ENCODE measurements around the gene AVP. TPM values are rescaled to one million over a fixed set of nuclear protein-coding genes. Genes with fewer than 3 reads are reported as not detected.
"Not testable (repeated sequence)": the region's sequence is repeated elsewhere in the genome, so short reads cannot be mapped to it uniquely, and the experiment has no call there.

Gene AVP
- total RNA-seq, 1 experiment from 2014 or later, result not detected

GRCh38 chr20:3067139-3068014 lies 17.1 kb downstream of the AVP start:
- H2BK15ac ChIP-seq (ENCODE audit: low read depth, low read length), result no peak overlapping the region
- Mint-ChIP-seq H3K27ac (no peak overlapping the region; a peak in 1 of 7 replicates), H3K27me3 (ENCODE audit: low read depth) (peaks cover 23% of the 10 kb centered on the region), H3K4me3 (no peak overlapping the region), H3K4me1 (peaks cover 2% of the 10 kb centered on the region in 2 experiments), H3K9me3 (no peaks in the 10 kb centered on the region; a peak in 1 of 5 replicates), H3K36me3 (ENCODE audit: insufficient read depth in 1 of 3, low read depth in 3 of 3) (no peaks in the 10 kb centered on the region)
- no peaks in the 10 kb centered on the region for H3K79me2 ChIP-seq (ENCODE audit: insufficient read depth, low read length)
- H3K27me3 ChIP-seq (ENCODE audit: insufficient read depth, low read length), result peaks cover 2% of the 10 kb centered on the region; the same call in 1 of the 2 replicates
- no CpG with 5 or more reads among the region's 23 CpGs for WGBS (ENCODE audit: extremely low coverage, insufficient read length, low lambda C conversion rate)
- no peak overlapping the region for H3K56ac ChIP-seq (ENCODE audit: insufficient read length, low read depth, low read length)
- no peak overlapping the region for H2BK120ac ChIP-seq (ENCODE audit: low read depth, low read length, poor library complexity, severe bottlenecking)
- no peak overlapping the region for H4K8ac ChIP-seq (replicated peaks; ENCODE audit: insufficient read length, low read depth, low read length)
- H2AK5ac ChIP-seq (ENCODE audit: insufficient read length, low read length), result no peak overlapping the region
- TF ChIP-seq CTCF (conservative IDR thresholded peaks at IDR 0.05), result no peak
- no peak overlapping the region for H3K4ac ChIP-seq (ENCODE audit: low read depth, low read length)
- no peaks in the 10 kb centered on the region for H4K20me1 ChIP-seq (ENCODE audit: control insufficient read depth, insufficient read depth, insufficient read length)
- H3T11ph ChIP-seq (ENCODE audit: low read length), result no peak overlapping the region
- no peaks in the 10 kb centered on the region for H3K23me2 ChIP-seq (ENCODE audit: insufficient read length, low read depth, low read length, poor library complexity, severe bottlenecking)
- no peak overlapping the region for H3K14ac ChIP-seq (ENCODE audit: insufficient read depth, low read length)
- H3K9ac ChIP-seq (ENCODE audit: extremely low read depth, insufficient read length, low read length), result no peak overlapping the region
- no peak overlapping the region for H3K23ac ChIP-seq (ENCODE audit: insufficient read length, low read depth, low read length)
- H3K18ac ChIP-seq (ENCODE audit: insufficient read length, low read depth, low read length), result no peak overlapping the region
- H4K5ac ChIP-seq (ENCODE audit: insufficient read length, low read depth, low read length), result no peak overlapping the region
- no peak overlapping the region for H2BK5ac ChIP-seq (ENCODE audit: insufficient read length, low read length)
- no peaks in the 10 kb centered on the region for H3K4me1 ChIP-seq (ENCODE audit: insufficient read depth, low read length)
- no peak overlapping the region for H4K91ac ChIP-seq (ENCODE audit: insufficient read length, low read depth, low read length)
- no peaks in the 10 kb centered on the region for H3K79me1 ChIP-seq (ENCODE audit: insufficient read depth, low read depth, low read length, poor library complexity, severe bottlenecking)
- H3K9me3 ChIP-seq (ENCODE audit: control insufficient read depth, low read depth, low read length), result no peaks in the 10 kb centered on the region
- H2BK12ac ChIP-seq (ENCODE audit: insufficient read length, low read depth, low read length), result no peak overlapping the region
- no peak overlapping the region for H3K4me2 ChIP-seq (ENCODE audit: insufficient read depth, insufficient read length, low read length)
- H2BK20ac ChIP-seq (ENCODE audit: low read depth, low read length, poor library complexity, severe bottlenecking), result no peak overlapping the region
- DNase-seq, result no peak
- H2AFZ ChIP-seq (ENCODE audit: low read length), result no peak overlapping the region
- no peak overlapping the region for H3K27ac ChIP-seq (ENCODE audit: insufficient read length, low read depth, low read length)

DNA sequence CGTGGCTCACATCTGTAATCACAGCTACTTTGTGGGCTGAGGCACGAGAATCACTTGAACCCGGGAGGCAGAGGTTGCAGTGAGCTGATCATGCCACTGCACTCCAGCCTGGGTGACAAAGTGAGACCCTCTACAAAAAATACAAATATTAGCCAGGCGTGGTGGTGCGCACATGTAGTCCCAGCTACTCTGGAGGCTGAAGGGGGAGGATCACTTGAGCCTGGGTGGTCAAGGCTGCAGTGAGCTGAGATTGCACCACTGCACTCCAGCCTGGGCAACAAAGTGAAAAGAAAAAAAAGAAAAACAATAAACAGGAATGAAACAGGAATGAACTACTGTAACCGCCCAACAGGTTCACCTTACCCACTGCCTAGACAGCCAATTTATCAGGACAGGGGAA lies 20.4 kb downstream of the AVP start:
- H3K56ac ChIP-seq (ENCODE audit: insufficient read length, low read depth, low read length); H2BK15ac ChIP-seq (ENCODE audit: low read depth, low read length); H4K8ac ChIP-seq (replicated peaks; ENCODE audit: insufficient read length, low read depth, low read length); H3K4me2 ChIP-seq (ENCODE audit: insufficient read depth, insufficient read length, low read length); H3K9me3 Mint-ChIP-seq; H3K18ac ChIP-seq (ENCODE audit: insufficient read length, low read depth, low read length); H2BK120ac ChIP-seq (ENCODE audit: low read depth, low read length, poor library complexity, severe bottlenecking); H3K79me1 ChIP-seq (ENCODE audit: insufficient read depth, low read depth, low read length, poor library complexity, severe bottlenecking); H3K27ac Mint-ChIP-seq; H3K23ac ChIP-seq (ENCODE audit: insufficient read length, low read depth, low read length); H2AK5ac ChIP-seq (ENCODE audit: insufficient read length, low read length); H2BK12ac ChIP-seq (ENCODE audit: insufficient read length, low read depth, low read length); H3K4ac ChIP-seq (ENCODE audit: low read depth, low read length); H4K20me1 ChIP-seq (ENCODE audit: control insufficient read depth, insufficient read depth, insufficient read length); H3K9me3 ChIP-seq (ENCODE audit: control insufficient read depth, low read depth, low read length); H3K4me1 ChIP-seq (ENCODE audit: insufficient read depth, low read length); H3T11ph ChIP-seq (ENCODE audit: low read length); H3K14ac ChIP-seq (ENCODE audit: insufficient read depth, low read length); H2BK5ac ChIP-seq (ENCODE audit: insufficient read length, low read length); H4K5ac ChIP-seq (ENCODE audit: insufficient read length, low read depth, low read length); H4K91ac ChIP-seq (ENCODE audit: insufficient read length, low read depth, low read length); H3K9ac ChIP-seq (ENCODE audit: extremely low read depth, insufficient read length, low read length); H3K36me3 Mint-ChIP-seq (ENCODE audit: insufficient read depth in 1 of 3, low read depth in 3 of 3); H2AFZ ChIP-seq (ENCODE audit: low read length); H3K27me3 ChIP-seq (ENCODE audit: insufficient read depth, low read length); H3K4me1 Mint-ChIP-seq; DNase-seq; H3K79me2 ChIP-seq (ENCODE audit: insufficient read depth, low read length); H3K27ac ChIP-seq (ENCODE audit: insufficient read length, low read depth, low read length); H2BK20ac ChIP-seq (ENCODE audit: low read depth, low read length, poor library complexity, severe bottlenecking); H3K23me2 ChIP-seq (ENCODE audit: insufficient read length, low read depth, low read length, poor library complexity, severe bottlenecking); H3K27me3 Mint-ChIP-seq (ENCODE audit: low read depth); H3K4me3 Mint-ChIP-seq: not testable (repeated sequence)
- no CpG with 5 or more reads among the region's 6 CpGs for WGBS (ENCODE audit: extremely low coverage, insufficient read length, low lambda C conversion rate)

All from H9 (cell line).